ENCODE data around the gene DIAPH2. TPM values are rescaled to one million over a fixed set of nuclear protein-coding genes. Genes with fewer than 3 reads are reported as not detected.
"Not testable (repeated sequence)": the region's sequence is repeated elsewhere in the genome, so short reads cannot be mapped to it uniquely, and the experiment has no call there.

The DIAPH2 gene
- total RNA-seq, 2 donors from 2014 or later: 11.6 to 12.7 TPM

DNA sequence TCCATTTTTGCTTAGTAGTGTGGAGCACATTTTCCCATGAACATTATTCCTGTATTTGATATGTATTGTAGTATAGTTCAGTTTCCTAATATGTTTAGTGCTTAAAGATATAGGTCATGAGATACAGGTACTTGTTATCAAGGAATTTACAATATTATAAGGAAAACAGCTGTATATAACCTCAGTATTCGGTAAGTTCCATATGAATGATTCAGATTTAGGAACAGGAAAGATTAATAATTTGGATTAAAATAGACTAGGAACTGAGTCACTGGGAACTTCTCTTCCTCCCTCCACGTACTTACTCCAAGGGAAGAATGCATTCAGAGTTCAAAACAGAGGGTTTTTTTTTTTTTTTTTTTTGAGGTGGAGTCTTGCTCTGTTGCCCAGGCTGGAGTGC, 20.0 kb downstream of the DIAPH2 start:
- Histone ChIP-seq H3K4me3 (no peak overlapping the region), H3K36me3 (no peaks in the 10 kb centered on the region), H3K27me3 (no peaks in the 10 kb centered on the region), H3K9me3 (no peaks in the 10 kb centered on the region), H3K4me1 (peaks cover 0 to 4% of the 10 kb centered on the region in 2 donors), H3K27ac (no peak overlapping the region)
- no peak for TF ChIP-seq CTCF (IDR thresholded peaks at IDR 0.05)
- no peak for DNase-seq (ENCODE audit: low spot score)

GRCh38 chrX:96705905-96706304, 21.3 kb downstream of the DIAPH2 start:
- TF ChIP-seq CTCF (IDR thresholded peaks at IDR 0.05): no peak
- H3K27ac ChIP-seq: no peak overlapping the region
- DNase-seq (ENCODE audit: low spot score): no peak
- no peak overlapping the region for H3K4me3 ChIP-seq
- no peaks in the 10 kb centered on the region for H3K36me3 ChIP-seq
- H3K27me3 ChIP-seq: no peaks in the 10 kb centered on the region
- peaks cover 0 to 4% of the 10 kb centered on the region in 2 donors for H3K4me1 ChIP-seq
- no peaks in the 10 kb centered on the region for H3K9me3 ChIP-seq

DNA sequence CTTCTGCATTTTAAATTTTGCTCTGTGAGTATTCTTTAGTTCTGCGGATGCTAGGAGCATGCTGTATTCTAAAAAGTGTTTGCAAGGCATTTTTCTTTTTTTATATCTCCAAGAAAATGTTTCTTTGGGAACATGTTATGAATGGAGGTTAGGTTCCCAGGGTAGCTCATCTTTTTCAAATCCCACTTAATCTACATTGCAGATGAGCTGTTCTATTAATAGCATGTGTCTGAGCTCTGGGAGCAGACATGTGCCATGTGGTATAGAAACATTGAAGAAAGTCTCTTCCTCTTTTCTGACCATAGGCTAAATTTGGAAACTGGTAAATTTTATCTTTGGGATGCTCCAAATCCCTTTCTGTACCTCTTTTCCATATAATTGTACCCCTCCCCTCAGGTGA, 23.2 kb downstream of the DIAPH2 start:
- no peaks in the 10 kb centered on the region for H3K36me3 ChIP-seq
- no peak overlapping the region for H3K4me3 ChIP-seq
- TF ChIP-seq CTCF (IDR thresholded peaks at IDR 0.05): no peak
- no peak overlapping the region for H3K27ac ChIP-seq
- DNase-seq (ENCODE audit: low spot score): no peak
- H3K4me1 ChIP-seq: peaks cover 0 to 4% of the 10 kb centered on the region in 2 donors
- no peaks in the 10 kb centered on the region for H3K9me3 ChIP-seq
- H3K27me3 ChIP-seq: no peaks in the 10 kb centered on the region

- H3K4me1 ChIP-seq: peaks cover 0 to 3% of the 10 kb centered on the region in 2 donors
- H3K36me3 ChIP-seq: no peaks in the 10 kb centered on the region
- H3K4me3 ChIP-seq: no peak overlapping the region
- no peaks in the 10 kb centered on the region for H3K27me3 ChIP-seq
- no peaks in the 10 kb centered on the region for H3K9me3 ChIP-seq
- no peak overlapping the region for H3K27ac ChIP-seq
- no peak for DNase-seq (ENCODE audit: low spot score)
- TF ChIP-seq CTCF (IDR thresholded peaks at IDR 0.05): no peak
These were observed 25.4 kb downstream of the DIAPH2 start for GRCh38 chrX:96710031-96710430.

DNA sequence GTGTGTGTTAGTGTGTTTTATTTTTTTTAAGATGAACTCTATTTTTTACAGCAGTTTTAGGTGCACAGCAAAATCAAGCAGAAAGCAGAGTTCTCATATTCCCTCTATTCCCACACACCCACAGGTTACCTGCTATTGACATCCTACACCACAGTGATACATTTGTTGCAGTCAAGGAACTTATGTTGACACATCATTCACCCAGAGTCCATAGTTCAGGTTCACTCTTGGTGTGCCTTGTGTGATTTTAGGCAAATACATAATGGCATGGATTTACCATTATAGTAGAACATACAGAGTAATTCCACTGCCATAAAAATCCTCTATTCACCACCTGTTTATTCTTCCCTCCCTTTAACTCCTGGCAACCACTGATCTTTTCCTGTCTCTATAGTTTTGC, 28.7 kb downstream of the DIAPH2 start:
- no peak for TF ChIP-seq CTCF (IDR thresholded peaks at IDR 0.05)
- H3K9me3 ChIP-seq: no peaks in the 10 kb centered on the region
- H3K4me3 ChIP-seq: no peak overlapping the region
- H3K4me1 ChIP-seq: no peaks in the 10 kb centered on the region
- DNase-seq (ENCODE audit: low spot score): no peak
- H3K27me3 ChIP-seq: no peaks in the 10 kb centered on the region
- no peak overlapping the region for H3K27ac ChIP-seq
- H3K36me3 ChIP-seq: no peaks in the 10 kb centered on the region

GRCh38 chrX:96714393-96714792, 29.8 kb downstream of the DIAPH2 start:
- H3K27me3 ChIP-seq; H3K27ac ChIP-seq; H3K9me3 ChIP-seq; H3K4me1 ChIP-seq; H3K36me3 ChIP-seq; H3K4me3 ChIP-seq; DNase-seq (ENCODE audit: low spot score): not testable (repeated sequence)
